VCaP (cell line): Measurements from ENCODE around the gene LRR1.

ENCODE experiments used
- H3K27ac ChIP-seq: fragments of 450-650 bp; 2 replicates; pipeline ENCODE4 v1.5.1; 2017
- CTCF ChIP-seq: fragments of 450-650 bp; conservative IDR thresholded peaks from 2 replicates; pipeline ENCODE4 v1.5.1; 2017; ENCODE audit warnings: mild to moderate bottlenecking, moderate library complexity

The LRR1 gene

DNA sequence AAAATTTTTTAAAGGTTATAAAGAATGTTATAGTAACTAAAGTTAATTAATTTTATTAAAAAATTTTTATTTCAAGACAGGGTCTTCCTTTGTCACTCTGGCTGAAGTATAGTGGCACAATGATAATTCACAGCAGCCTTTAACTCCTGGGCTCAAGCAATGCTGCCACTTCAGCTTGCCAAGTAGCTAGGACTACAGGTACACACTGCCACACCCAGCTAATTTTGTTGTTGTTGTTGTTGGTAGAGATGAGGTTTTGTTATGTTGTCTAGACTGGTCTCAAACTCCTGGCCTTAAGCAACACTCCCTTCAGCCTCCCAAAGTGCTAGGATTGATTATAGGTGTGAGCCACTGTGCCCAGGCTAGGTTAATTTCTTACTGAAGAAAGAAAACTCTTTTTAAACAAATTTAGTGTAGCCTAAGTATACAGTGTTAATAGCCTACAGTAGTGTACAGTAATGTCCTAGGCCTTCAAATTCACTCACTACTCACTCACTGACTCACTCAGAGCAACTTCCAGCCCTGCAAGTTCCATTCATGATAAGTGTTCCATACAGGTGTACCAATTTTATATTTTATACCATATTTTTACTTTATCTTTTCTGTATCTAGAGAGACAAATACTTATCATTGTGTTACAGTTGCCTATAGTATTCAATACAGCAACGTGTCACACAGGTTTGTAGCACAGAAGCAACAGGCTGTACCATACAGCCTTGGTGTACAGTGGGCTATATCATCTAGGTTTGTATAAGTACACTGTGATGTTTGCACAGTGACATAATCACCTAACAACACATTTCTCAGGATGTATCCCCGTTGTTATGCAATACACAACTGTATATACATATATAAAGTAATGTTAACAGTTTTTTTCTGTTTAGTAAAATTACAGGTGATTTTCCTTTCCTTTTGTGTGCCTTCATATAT, 61.1 kb downstream of the LRR1 start:
- TF ChIP-seq CTCF: no peak
- no peak overlapping the region for H3K27ac ChIP-seq
